Measurements from ENCODE around the gene SOHLH1. TPM values are rescaled to one million over a fixed set of nuclear protein-coding genes. Genes with fewer than 3 reads are reported as not detected.

The SOHLH1 gene
- total RNA-seq, 1 donor from 2014 or later: not detected

DNA sequence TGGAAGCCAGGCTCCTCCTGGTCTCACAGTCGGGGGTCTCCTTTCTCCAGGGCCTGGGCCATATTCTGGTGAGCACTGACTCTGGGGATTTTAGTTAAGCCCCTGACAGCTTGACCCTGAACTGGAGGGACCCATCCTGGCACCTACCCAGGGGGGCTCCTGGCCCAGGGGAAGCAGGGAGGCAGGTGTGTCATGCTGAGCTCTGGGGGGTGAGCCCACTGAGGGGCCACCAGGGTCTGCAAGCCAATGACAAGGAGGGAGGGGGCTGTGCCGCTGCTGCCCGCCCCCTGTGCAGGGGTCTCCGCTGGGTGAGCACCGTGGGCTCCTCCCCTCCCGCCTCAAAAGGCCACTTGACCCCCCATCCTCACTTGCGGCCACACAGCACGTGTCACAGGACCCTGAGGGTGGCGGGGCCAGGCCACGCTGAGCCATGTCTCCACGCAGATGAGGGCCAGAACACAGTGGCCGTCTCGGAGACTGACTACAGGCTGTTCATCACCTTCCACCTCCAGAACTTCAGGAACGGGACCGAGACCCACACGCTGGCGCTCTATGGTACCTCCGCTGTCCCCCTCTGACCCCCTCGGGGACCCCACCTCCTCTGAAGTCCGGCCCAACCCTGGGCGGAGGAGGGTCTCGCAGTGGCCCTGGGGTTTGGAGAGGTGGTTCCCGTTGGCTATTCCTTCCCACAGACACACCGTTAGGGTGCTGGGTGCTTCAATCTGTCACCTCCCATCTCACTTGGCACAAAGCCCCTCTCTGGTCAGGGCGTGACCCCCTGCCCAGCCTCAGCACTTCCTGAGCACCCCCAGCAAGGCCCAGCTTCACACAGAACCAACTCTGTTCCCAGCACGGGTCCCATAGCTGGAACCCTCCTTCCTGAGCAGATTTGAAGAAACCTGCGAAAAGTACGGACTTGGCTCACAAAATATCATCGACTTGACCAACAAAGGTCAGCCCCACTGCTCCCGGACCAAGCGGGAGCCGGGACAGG lies 34.2 kb downstream of the SOHLH1 start:
- H3K9me3 Mint-ChIP-seq: no peaks in the 10 kb centered on the region
- peaks cover 8% of the 10 kb centered on the region for H3K4me1 Mint-ChIP-seq
- DNase-seq (ENCODE audit: low read depth, low spot score): no peak
- no peaks in the 10 kb centered on the region for H3K36me3 Mint-ChIP-seq (ENCODE audit: low read depth)
- H3K4me3 Mint-ChIP-seq: no peak overlapping the region
- H3K27ac Mint-ChIP-seq (ENCODE audit: unreplicated experiment): no peak overlapping the region
- TF ChIP-seq, protein P1, sequence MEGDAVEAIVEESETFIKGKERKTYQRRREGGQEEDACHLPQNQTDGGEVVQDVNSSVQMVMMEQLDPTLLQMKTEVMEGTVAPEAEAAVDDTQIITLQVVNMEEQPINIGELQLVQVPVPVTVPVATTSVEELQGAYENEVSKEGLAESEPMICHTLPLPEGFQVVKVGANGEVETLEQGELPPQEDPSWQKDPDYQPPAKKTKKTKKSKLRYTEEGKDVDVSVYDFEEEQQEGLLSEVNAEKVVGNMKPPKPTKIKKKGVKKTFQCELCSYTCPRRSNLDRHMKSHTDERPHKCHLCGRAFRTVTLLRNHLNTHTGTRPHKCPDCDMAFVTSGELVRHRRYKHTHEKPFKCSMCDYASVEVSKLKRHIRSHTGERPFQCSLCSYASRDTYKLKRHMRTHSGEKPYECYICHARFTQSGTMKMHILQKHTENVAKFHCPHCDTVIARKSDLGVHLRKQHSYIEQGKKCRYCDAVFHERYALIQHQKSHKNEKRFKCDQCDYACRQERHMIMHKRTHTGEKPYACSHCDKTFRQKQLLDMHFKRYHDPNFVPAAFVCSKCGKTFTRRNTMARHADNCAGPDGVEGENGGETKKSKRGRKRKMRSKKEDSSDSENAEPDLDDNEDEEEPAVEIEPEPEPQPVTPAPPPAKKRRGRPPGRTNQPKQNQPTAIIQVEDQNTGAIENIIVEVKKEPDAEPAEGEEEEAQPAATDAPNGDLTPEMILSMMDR (conservative IDR thresholded peaks at IDR 0.05): no peak
- H3K27me3 Mint-ChIP-seq (ENCODE audit: low read depth): no peaks in the 10 kb centered on the region

DNA sequence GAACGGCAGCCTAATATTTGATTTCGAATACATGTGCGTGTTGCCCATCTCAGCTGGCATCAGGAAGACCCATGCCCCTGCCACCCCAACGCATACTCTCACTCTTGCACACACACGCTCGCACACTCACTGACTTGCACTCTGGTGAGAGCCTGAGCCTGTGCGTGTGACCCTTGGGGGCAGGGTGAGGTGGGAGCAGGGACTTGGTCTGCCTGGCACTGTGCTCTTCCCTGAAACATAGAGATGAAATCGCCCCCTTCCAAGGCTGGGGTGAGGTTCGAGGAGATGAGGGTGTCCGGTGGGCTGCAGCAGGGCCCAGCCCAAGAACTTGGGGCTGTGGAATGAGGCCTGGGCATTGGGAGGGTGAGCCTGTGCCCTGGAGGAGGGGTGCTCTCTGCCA lies 35.0 kb downstream of the SOHLH1 start:
- H3K27ac Mint-ChIP-seq (ENCODE audit: unreplicated experiment): no peak overlapping the region
- peaks cover 8% of the 10 kb centered on the region for H3K4me1 Mint-ChIP-seq
- TF ChIP-seq, protein P1 (conservative IDR thresholded peaks at IDR 0.05): no peak
- no peak overlapping the region for H3K4me3 Mint-ChIP-seq
- no peaks in the 10 kb centered on the region for H3K36me3 Mint-ChIP-seq (ENCODE audit: low read depth)
- no peaks in the 10 kb centered on the region for H3K9me3 Mint-ChIP-seq
- no peaks in the 10 kb centered on the region for H3K27me3 Mint-ChIP-seq (ENCODE audit: low read depth)
- no peak for DNase-seq (ENCODE audit: low read depth, low spot score)

GRCh38 chr9:135663857-135664256 lies 35.4 kb downstream of the SOHLH1 start:
- Mint-ChIP-seq H3K27ac (ENCODE audit: unreplicated experiment) (no peak overlapping the region), H3K4me3 (no peak overlapping the region), H3K36me3 (ENCODE audit: low read depth) (no peaks in the 10 kb centered on the region), H3K9me3 (no peaks in the 10 kb centered on the region), H3K27me3 (ENCODE audit: low read depth) (no peaks in the 10 kb centered on the region), H3K4me1 (peaks cover 8% of the 10 kb centered on the region)
- TF ChIP-seq, protein P1 (conservative IDR thresholded peaks at IDR 0.05): no peak
- DNase-seq (ENCODE audit: low read depth, low spot score): no peak

DNA sequence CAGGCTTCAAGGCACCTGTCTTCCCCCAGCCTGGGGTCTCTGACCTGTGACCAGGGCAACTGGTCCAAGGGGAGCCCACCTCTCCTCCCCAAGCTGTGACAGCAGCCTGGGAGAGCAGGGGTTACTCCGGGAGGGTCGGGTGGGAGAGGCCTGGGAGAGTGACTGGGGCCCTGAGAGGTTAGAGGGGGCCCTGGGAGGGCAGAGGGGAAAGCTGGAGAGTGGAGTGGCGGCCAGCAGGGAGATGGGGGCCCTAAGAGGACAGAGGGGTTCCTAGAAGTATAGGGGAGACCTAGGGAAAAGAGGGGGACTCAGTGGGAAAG lies 35.9 kb downstream of the SOHLH1 start:
- H3K4me3 Mint-ChIP-seq: no peak overlapping the region
- peaks cover 8% of the 10 kb centered on the region for H3K4me1 Mint-ChIP-seq
- no peaks in the 10 kb centered on the region for H3K27me3 Mint-ChIP-seq (ENCODE audit: low read depth)
- H3K36me3 Mint-ChIP-seq (ENCODE audit: low read depth): no peaks in the 10 kb centered on the region
- H3K9me3 Mint-ChIP-seq: no peaks in the 10 kb centered on the region
- no peak overlapping the region for H3K27ac Mint-ChIP-seq (ENCODE audit: unreplicated experiment)
- no peak for DNase-seq (ENCODE audit: low read depth, low spot score)
- TF ChIP-seq, protein P1 (conservative IDR thresholded peaks at IDR 0.05): no peak

DNA sequence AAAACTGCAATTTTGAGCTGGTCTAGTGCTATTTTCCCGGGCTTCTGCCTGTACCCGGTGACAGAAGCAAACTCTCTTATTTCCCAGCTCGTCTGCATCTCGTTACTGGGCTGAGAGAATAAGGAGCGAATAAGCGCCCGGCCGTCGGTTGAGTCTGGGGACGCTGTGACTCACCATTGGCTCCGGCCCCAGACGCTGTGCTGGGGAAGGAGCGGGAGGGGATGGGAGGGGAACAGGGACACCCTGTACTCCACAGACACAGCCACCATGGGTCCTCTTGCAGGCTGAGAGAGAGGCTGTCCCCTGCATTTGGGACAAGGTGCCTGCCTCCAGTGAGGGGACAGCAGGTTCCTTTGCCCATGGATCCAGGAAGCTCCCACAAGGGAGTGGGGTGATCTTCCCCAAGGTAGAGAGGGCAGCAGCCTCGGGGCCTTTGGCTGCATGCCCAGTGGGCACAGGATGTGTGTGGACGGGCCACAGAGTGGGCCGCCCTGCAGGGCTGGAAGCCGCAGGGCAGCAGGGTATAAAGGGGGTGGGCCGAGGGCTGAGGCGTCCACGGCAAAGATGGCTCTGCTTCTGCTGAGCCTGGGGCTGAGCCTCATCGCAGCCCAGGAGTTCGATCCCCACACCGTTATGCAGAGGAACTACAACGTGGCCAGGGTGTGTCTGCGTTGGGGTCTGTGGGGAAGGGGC lies 36.4 kb downstream of the SOHLH1 start, which contains the start of gene LCN9:
LCN9 (plus strand) TSS at position 552 of the 693 bp plus-strand sequence; CDS start at position 565, 13 bp downstream.
- H3K4me3 Mint-ChIP-seq: no peak within 1 kb of the TSS
- peaks cover 8% of the 10 kb centered on the region for H3K4me1 Mint-ChIP-seq
- no peaks in the 10 kb centered on the region for H3K27me3 Mint-ChIP-seq (ENCODE audit: low read depth)
- no peak for DNase-seq (ENCODE audit: low read depth, low spot score)
- no peak within 1 kb of the TSS for H3K27ac Mint-ChIP-seq (ENCODE audit: unreplicated experiment)
- H3K9me3 Mint-ChIP-seq: no peaks in the 10 kb centered on the region
- H3K36me3 Mint-ChIP-seq (ENCODE audit: low read depth): no peaks in the 10 kb centered on the region
- TF ChIP-seq, protein P1 (conservative IDR thresholded peaks at IDR 0.05): no peak
